HCT116 (cell line): Measurements from ENCODE around the gene PRKCH. TPM values are rescaled to one million over a fixed set of nuclear protein-coding genes. Genes with fewer than 3 reads are reported as not detected.

Experiments
- ATAC-seq: fragments of 200-7000 bp; cut with Tn5 transposase; 2 replicates; pipeline ENCODE4 v1.9.1; 2020; ENCODE audit warnings: mild to moderate bottlenecking, moderate library complexity
- Bru-seq: library from RNA; stranded (reverse); fragments of 400-500 nt; gene quantifications from one replicate; lab custom pipeline; 2021; lab: Mats Ljungman, UMichigan
- BruChase-seq, 2 experiments: library from RNA; stranded (reverse); fragments of 400-500 nt; gene quantifications; one replicate each; lab custom pipeline; 2021; lab: Mats Ljungman, UMichigan
- BruUV-seq: library from RNA; stranded (reverse); fragments of 400-500 nt; replicated peaks from 2 replicates; lab custom pipeline; 2021; lab: Mats Ljungman, UMichigan
- CTCF ChIA-PET: fragments of 300-600 bp; sonication (Branson Sonifier 250); formaldehyde crosslinking; loops from one replicate; lab custom pipeline; 2021; ENCODE audit warnings: antibody characterized with exemption; lab: Charles Lee
- POLR2A ChIA-PET: fragments of 300-600, 350-600 bp; sonication (Branson Sonifier 250); formaldehyde crosslinking; loops from one replicate; lab custom pipeline; 2021; ENCODE audit warnings: antibody characterized with exemption; lab: Charles Lee
- RAD21 ChIA-PET, 2 experiments: fragments of 300-600 bp; sonication (Branson Sonifier 250); formaldehyde crosslinking; loops; one replicate each; lab custom pipeline; 2023; ENCODE audit warnings: low total read pairs in 2 of 2; ENCODE audit not compliant: uncharacterized antibody in 2 of 2, unreplicated experiment in 2 of 2, low non-redundant PET in 1 of 2; lab: Charles Lee
- DNase-seq: peaks from one replicate; pipeline ENCODE4 v3.0.0-alpha.2; 2010; ENCODE audit warnings: low read depth, low spot score
- H2AFZ ChIP-seq: fragments of 200-600 bp; shearing (Covaris generic), sonication (generic); 2 replicates; pipeline ENCODE4 v1.6.1; 2017; ENCODE audit warnings: low read depth, mixed run types, mixed read lengths, antibody characterized with exemption, low read length; ENCODE audit not compliant: poor library complexity, severe bottlenecking
- H3K27ac ChIP-seq: 2 replicates; pipeline ENCODE4 v1.5.1; 2012; ENCODE audit warnings: low read depth, low read length
- H3K27me3 ChIP-seq: fragments of 200-600 bp; sonication (generic); 2 replicates; pipeline ENCODE4 v1.6.1; 2016; ENCODE audit warnings: mixed run types, low read length, mixed read lengths; ENCODE audit not compliant: insufficient read depth
- H3K36me3 ChIP-seq, 2 experiments: fragments of 200-500 bp in 1 of 2; fragments of 200-600 bp in 1 of 2; sonication (Bioruptor generic) in 1 of 2; sonication (generic) in 1 of 2; 2 replicates each; pipeline versions ENCODE4 v1.5.1 to v1.6.1; 2014 to 2016; ENCODE audit warnings: low read length in 2 of 2, inconsistent platforms in 1 of 2, mixed read lengths in 1 of 2, mixed run types in 1 of 2; ENCODE audit not compliant: insufficient read depth in 2 of 2, control insufficient read depth in 1 of 2
- H3K4me1 ChIP-seq, 2 experiments: fragments of 200-600 bp in 1 of 2; sonication (generic) in 1 of 2; 2 replicates each; pipeline versions ENCODE4 v1.5.1 to v1.6.1; 2012 to 2017; ENCODE audit warnings: low read length in 2 of 2, inconsistent platforms in 1 of 2, mild to moderate bottlenecking in 1 of 2, mixed read lengths in 1 of 2, mixed run types in 1 of 2, moderate library complexity in 1 of 2; ENCODE audit not compliant: insufficient read depth in 2 of 2, control insufficient read depth in 1 of 2
- H3K4me2 ChIP-seq: fragments of 200-600 bp; sonication (generic); 2 replicates; pipeline ENCODE4 v1.6.1; 2017; ENCODE audit warnings: mixed run types, low read length, mixed read lengths
- H3K4me3 ChIP-seq, 2 experiments: fragments of 200-600 bp in 1 of 2; sonication (generic) in 1 of 2; replicated peaks in 1 of 2; 2 replicates each; pipeline ENCODE4 v1.5.1; 2011 to 2016; ENCODE audit warnings: low read length in 2 of 2, control low read depth in 1 of 2, low read depth in 1 of 2, mild to moderate bottlenecking in 1 of 2, mixed read lengths in 1 of 2, mixed run types in 1 of 2
- H3K79me2 ChIP-seq: fragments of 200-600 bp; sonication (generic); 2 replicates; pipeline ENCODE4 v1.6.1; 2017; ENCODE audit warnings: mild to moderate bottlenecking, mixed run types, low read length, moderate library complexity, mixed read lengths; ENCODE audit not compliant: insufficient read depth
- H3K9ac ChIP-seq: fragments of 200-600 bp; sonication (generic); 2 replicates; pipeline ENCODE4 v1.6.1; 2016; ENCODE audit warnings: low read length, mixed read lengths
- H3K9me2 ChIP-seq: fragments of 200-600 bp; sonication (generic), shearing (Covaris generic); 2 replicates; pipeline ENCODE4 v1.6.1; 2017; ENCODE audit warnings: mixed run types, mild to moderate bottlenecking, moderate library complexity; ENCODE audit not compliant: insufficient read depth
- H3K9me3 ChIP-seq, 2 experiments: fragments of 200-500 bp in 1 of 2; fragments of 200-600 bp in 1 of 2; sonication (Bioruptor generic) in 1 of 2; sonication (generic) in 1 of 2; 2 replicates each; pipeline ENCODE4 v1.6.1; 2014 to 2017; ENCODE audit warnings: low read length in 2 of 2, mixed read lengths in 2 of 2, inconsistent platforms in 1 of 2, low read depth in 1 of 2, mild to moderate bottlenecking in 1 of 2, mixed run types in 1 of 2, moderate library complexity in 1 of 2; ENCODE audit not compliant: control insufficient read depth in 1 of 2, insufficient read depth in 1 of 2
- H4K20me1 ChIP-seq: fragments of 200-600 bp; sonication (generic), shearing (Covaris generic); 2 replicates; pipeline ENCODE4 v1.6.1; 2017; ENCODE audit warnings: mixed run types, mild to moderate bottlenecking, moderate library complexity; ENCODE audit not compliant: insufficient read depth
- ATF3 ChIP-seq: IDR thresholded peaks from 2 replicates; pipeline ENCODE4 v1.6.1; 2012
- CBX3 ChIP-seq: IDR thresholded peaks from 2 replicates; pipeline ENCODE4 v1.6.1; 2012; ENCODE audit warnings: low read depth
- EGR1 ChIP-seq: IDR thresholded peaks from 2 replicates; pipeline ENCODE4 v1.6.1; 2012; ENCODE audit warnings: low read depth
- ELF1 ChIP-seq: IDR thresholded peaks from 2 replicates; pipeline ENCODE4 v1.6.1; 2012; ENCODE audit warnings: low read depth, borderline replicate concordance
- EZH2 ChIP-seq: fragments of 200-600 bp; sonication (generic); IDR thresholded peaks from 2 replicates; pipeline ENCODE4 v1.6.1; 2017; ENCODE audit warnings: antibody characterized with exemption, mixed run types
- EZH2phosphoT487 ChIP-seq: fragments of 200-600 bp; IDR thresholded peaks from 2 replicates; pipeline ENCODE4 v1.6.1; 2018; ENCODE audit warnings: antibody characterized with exemption, borderline replicate concordance
- FOSL1 ChIP-seq: IDR thresholded peaks from 2 replicates; pipeline ENCODE4 v1.6.1; 2012; ENCODE audit warnings: low read depth
- JUND ChIP-seq: IDR thresholded peaks from 2 replicates; pipeline ENCODE4 v1.6.1; 2012
- MAX ChIP-seq: IDR thresholded peaks from 2 replicates; pipeline ENCODE4 v1.6.1; 2012
- POLR2A ChIP-seq: IDR thresholded peaks from 2 replicates; pipeline ENCODE4 v1.7.0; 2011; ENCODE audit warnings: borderline replicate concordance; ENCODE audit not compliant: insufficient read depth, insufficient read length; ENCODE audit errors: extremely low read depth
- RAD21 ChIP-seq: IDR thresholded peaks from 2 replicates; pipeline ENCODE4 v1.6.1; 2012; ENCODE audit warnings: low read depth, mild to moderate bottlenecking
- REST ChIP-seq: IDR thresholded peaks from 2 replicates; pipeline ENCODE4 v1.6.1; 2012; ENCODE audit warnings: low read depth
- SP1 ChIP-seq: IDR thresholded peaks from 2 replicates; pipeline ENCODE4 v1.6.1; 2012; ENCODE audit warnings: low read depth
- YY1 ChIP-seq: IDR thresholded peaks from 2 replicates; pipeline ENCODE4 v1.6.1; 2011; ENCODE audit warnings: low read length, low read depth, moderate library complexity, mild to moderate bottlenecking; ENCODE audit not compliant: insufficient replicate concordance; ENCODE audit errors: extremely low read depth
- ZBTB33 ChIP-seq: IDR thresholded peaks from 2 replicates; pipeline ENCODE4 v1.6.1; 2011; ENCODE audit warnings: mild to moderate bottlenecking, low read length, moderate library complexity; ENCODE audit not compliant: insufficient replicate concordance; ENCODE audit errors: extremely low read depth
- ZFX ChIP-seq: fragments of 450-650 bp; IDR thresholded peaks from 2 replicates; pipeline ENCODE4 v1.6.1; 2017
- ZNF274 ChIP-seq: fragments of 200-500 bp; sonication (Bioruptor generic); IDR thresholded peaks from 2 replicates; pipeline ENCODE4 v1.6.1; 2014; ENCODE audit warnings: mild to moderate bottlenecking, low read depth, low read length, inconsistent platforms
- intact Hi-C: fragments of 100-400 bp; cut with micrococcal nuclease; formaldehyde crosslinking; loops from 2 replicates; pipeline ENCODE4 v1.10.0; 2022
- long read RNA-seq: library from polyadenylated mRNA; unstranded; transcript quantifications from one replicate; pipeline ENCODE4 v2.0.0, GENCODE V29; 2021; ENCODE audit not compliant: unreplicated experiment
- polyA plus RNA-seq: library from polyadenylated mRNA; unstranded; fragments of >200 nt; gene quantifications from 2 replicates; pipeline ENCODE4 v1.2.1, GENCODE V29; 2012; ENCODE audit warnings: missing spikeins
- total RNA-seq: library from RNA; stranded (reverse); gene quantifications from one replicate; pipeline ENCODE4 v1.2.1, GENCODE V29; 2021; ENCODE audit not compliant: unreplicated experiment

Gene PRKCH
- total RNA-seq (16.6 TPM), Bru-seq, nascent RNA (percentile 70 among the genes with signal in this experiment), BruChase-seq, experiment 1, labeled RNA remaining after a 6-hour chase (percentile 55 among the genes with signal in this experiment), BruChase-seq, experiment 2, labeled RNA remaining after a 2-hour chase (percentile 55 among the genes with signal in this experiment)
- 17.4 and 17.7 TPM in 2 replicates for polyA plus RNA-seq
- long read RNA-seq, transcript PRKCH-201 (14 exons, 3,582 nt) = major isoform, 25 of 32 reads
- long read RNA-seq, partial matches to known transcripts = 5 of 32 reads
- long read RNA-seq, other reads (novel, unspliced or antisense) = 2 of 32 reads

GRCh38 chr14:61321385-61322010, at the start of gene PRKCH:
Gene PRKCH, plus strand, starts transcription at chr14:61321579. Its CDS starts 523 bp downstream, at chr14:61322102.
- peak within 1 kb of the TSS; percentile 96 for H3K4me2 ChIP-seq
- H3K9me2 ChIP-seq = no peaks in the 10 kb centered on the region
- H3K36me3 ChIP-seq = no peaks in the 10 kb centered on the region
- peaks cover 8% of the 10 kb centered on the region for H3K79me2 ChIP-seq
- peak within 1 kb of the TSS; percentile 50 for H3K27ac ChIP-seq
- H3K9ac ChIP-seq = peak within 1 kb of the TSS; percentile 70
- no peaks in the 10 kb centered on the region for H4K20me1 ChIP-seq
- POLR2A ChIA-PET = interaction anchor here (0.7 kb wide), 1 partner anchor 478 kb away, joined by 3 read pairs; no protein-coding TSS in a partner anchor
- peak within 1 kb of the TSS; percentile 74 for H2AFZ ChIP-seq
- ATAC-seq (peak; percentile 80), DNase-seq (peak; percentile 54)
- H3K4me1 ChIP-seq = peaks cover 4 to 25% of the 10 kb centered on the region in 2 experiments; a peak in 3 of 4 replicates
- no peaks in the 10 kb centered on the region; a peak in 1 of 4 replicates for H3K9me3 ChIP-seq
- no TSS peak for BruUV-seq
- H3K27me3 ChIP-seq = no peaks in the 10 kb centered on the region
- peak within 1 kb of the TSS; percentile 70 to 80 for H3K4me3 ChIP-seq
- RAD21 ChIA-PET = no interaction called here
- CTCF ChIA-PET = interaction anchor here (0.8 kb wide), 1 partner anchor 139 kb away, joined by 3 read pairs; no protein-coding TSS in a partner anchor
- intact Hi-C loops = no loop called here
- TF ChIP-seq EZH2 (no peak), JUND (no peak), SP1 (no peak), RAD21 (peak; percentile 50), ZFX (peak; percentile 30; the same call in 1 of the 2 replicates), EGR1 (peak; percentile 57; the same call in 1 of the 2 replicates), ELF1 (peak; percentile 67), EZH2phosphoT487 (no peak), YY1 (no peak), ZNF274 (no peak), FOSL1 (no peak), MAX (peak; percentile 47; the same call in 1 of the 2 replicates), CBX3 (0 out of 2 replicates have a peak, but pooled peaks have one; percentile 15), ZBTB33 (no peak), ATF3 (no peak), POLR2A (peak; percentile 60), REST (no peak)
